NCI-H526 (cell line): ENCODE measurements around the gene CRAMP1.
"Not testable (repeated sequence)": the region's sequence is repeated elsewhere in the genome, so short reads cannot be mapped to it uniquely, and the experiment has no call there.

Source experiments
- DNase-seq, 2 experiments: peaks; one replicate each; lab custom pipeline; 2025; lab: John Stamatoyannopoulos, UW

CRAMP1 gene

DNA sequence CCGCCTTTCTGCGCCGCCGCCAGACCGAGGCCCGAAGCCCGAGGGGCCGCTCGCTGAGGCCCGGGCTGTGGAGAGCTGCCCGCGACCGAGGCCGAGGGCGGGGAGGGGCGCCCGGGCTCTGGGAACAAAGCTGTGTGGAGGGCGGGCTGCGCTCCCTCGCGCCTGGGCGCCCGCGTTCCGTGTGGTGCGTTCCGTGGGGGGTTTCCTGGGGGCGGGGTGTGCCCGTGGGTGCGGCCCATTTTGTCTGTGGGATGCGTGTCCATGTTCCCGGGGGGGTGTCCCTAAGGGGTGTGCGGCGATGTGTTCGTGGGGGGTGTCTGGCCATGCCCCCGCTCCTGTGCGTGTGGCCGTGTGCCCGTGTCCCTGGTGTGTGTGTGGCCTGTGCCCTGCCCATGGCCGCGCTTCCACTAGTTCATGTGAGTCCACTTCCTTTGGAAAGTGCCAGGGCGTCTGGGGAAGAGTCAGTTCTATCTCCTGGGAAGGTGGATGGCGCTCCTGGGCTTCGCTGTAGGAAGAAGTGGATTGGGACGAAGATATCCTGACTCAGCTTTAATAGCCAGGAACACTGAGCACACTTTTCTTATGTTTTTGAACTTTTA lies 66.4 kb downstream of the CRAMP1 start:
- DNase-seq, result peak in 1 of 2 experiments; percentile 40

DNA sequence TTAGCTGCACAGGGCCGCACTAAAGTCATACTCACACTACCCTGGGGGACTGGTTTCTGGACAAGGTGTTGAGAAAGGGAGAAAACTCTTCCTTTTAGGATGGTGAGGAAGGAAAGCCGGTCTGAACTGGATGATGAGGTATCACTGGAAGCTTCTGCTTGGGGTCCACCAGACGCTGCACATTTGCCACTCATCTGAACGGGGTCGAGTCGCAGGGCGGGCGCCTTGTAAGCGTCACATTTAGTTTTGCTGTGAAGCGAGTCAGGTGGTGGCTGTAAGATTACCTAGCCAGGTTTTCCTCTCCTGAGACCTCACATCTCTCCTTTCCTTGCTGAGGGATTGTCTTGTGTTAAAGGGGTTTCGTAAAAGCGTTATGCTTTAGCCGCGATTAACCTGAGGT lies 68.2 kb downstream of the CRAMP1 start:
- no peak for DNase-seq

DNA sequence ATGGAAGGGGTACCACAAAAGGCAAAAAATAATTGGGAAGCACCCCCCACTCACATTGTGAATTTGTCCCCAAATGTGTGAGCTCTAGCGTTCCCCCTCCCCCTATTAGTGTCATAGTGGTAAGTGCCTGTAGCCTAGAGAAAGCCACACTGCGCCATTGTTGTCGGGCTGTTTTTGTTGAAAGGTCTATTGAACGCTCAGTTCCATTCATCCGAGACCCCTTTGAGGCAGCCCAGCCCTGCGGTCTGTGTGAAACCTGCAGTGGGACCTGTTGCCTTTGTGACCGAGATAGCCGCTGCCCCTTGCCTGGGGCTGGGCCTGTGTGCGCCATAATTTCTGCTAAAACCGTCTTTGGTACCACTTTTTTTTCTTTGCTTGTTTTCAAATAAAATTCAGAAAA lies 68.9 kb downstream of the CRAMP1 start:
- DNase-seq, result no peak

DNA sequence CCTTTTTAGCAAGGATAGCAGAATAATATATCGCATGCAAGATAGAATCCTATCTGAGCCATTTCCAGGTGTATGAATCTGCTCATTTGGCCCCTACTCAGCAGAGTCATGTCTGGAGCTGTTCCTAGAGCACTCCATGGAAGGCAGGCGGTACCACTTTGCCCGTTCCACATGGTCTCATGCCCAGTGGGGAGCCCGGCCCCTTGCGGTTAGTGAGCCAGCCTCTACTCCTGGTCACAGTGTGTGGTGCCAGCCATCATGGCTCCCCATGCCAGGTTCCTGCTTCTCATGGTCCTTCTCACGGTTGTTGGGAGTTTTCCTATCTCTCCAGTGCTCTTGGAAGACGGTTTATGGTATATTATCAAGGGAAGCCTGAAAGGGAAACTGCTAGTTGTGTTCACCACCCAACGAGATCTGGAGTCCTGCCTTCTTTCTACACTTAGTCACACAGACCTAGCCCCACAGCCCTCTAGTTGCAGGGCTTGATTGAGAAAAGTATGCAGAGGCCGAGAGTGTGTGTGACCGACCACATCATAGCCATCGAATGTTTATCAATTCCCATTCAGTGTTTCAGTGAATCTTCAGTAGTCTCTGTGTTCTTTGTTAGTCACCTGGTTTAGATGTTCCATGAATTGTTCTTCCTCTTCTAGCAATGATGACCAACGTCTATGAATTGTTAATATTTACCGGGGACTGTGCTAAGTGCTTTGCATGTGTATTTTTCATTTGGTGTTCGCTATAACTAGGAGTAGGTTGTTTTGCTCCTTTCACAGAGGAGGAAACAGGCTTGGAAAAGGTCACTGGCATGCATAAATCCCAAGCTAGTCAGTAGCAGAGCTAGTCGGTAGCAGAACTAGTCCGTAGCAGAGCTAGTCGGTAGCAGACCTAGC lies 75.5 kb downstream of the CRAMP1 start:
- no peak for DNase-seq

DNA sequence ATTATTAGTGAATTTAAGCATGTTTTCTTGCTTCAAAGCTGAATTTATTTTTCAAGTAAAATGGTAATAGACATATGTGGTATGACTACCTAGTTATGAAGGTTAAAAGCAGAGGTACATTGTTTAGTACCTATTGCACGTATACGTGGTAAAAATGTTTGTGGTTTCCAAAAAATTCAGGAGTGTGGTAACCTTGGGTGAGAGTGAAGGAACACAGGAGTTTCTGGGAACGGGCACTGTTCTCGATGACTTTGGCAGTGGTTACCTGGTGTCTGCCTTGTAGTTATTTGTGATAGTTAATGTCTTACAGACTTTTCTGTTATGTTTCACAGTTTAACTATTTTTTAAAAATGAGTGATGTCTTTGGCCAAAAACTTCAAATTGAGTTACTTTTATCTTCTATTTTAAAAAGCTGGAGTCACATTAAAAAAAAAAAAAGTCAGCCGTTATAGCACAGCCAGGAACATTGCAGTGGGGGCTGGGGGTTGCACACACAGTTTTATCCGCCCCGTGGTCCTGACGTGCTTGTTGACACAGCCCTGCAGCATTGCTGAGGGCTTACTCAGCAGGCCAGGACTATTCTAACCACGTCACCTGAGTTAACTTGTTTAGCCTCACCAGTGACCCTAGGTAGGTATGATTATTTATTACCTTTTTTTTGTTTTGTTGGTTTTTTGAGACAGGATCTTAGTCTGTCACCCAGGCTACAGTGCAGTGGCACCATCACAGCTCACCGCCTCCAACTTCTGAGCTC lies 76.8 kb downstream of the CRAMP1 start:
- DNase-seq, result no peak

DNA sequence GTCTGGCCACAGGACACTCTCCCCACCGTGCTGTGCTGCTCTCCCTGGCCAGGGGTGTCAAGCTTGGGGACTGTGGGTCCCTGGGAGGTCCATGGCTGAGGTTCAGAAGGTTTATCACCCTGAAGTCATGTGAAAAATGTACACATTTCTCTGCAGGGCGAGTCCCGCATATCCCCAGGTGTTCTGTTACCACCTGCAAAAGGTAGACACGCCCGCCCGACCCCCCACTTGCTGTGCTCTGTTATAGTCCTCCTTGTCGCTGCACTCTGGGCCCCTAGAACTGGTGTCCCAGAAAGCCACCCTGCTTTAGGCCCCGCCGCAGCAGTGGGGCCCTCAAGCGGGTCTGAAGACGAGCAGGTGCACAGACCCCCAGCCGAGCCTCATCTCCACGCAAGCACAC lies 77.7 kb downstream of the CRAMP1 start:
- no peak for DNase-seq

DNA sequence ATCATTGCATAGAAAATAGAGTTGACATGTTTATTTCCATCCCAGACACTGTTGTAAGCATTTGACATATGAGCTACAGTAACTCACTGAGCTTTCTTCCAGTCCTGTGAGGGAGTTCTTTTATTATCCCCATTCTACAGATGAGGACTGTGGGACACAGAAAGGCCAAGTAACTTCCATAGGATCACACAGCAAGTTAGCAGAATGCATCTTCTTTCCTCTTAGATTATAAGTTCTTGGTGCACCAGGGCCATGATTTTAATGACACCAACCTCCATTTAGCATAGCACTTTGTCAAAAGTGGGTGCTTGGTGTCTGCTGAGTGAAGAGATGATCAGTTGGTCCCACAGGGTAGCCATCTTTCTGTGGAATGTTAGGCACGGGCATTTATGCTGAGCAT lies 78.7 kb downstream of the CRAMP1 start:
- DNase-seq, result no peak

DNA sequence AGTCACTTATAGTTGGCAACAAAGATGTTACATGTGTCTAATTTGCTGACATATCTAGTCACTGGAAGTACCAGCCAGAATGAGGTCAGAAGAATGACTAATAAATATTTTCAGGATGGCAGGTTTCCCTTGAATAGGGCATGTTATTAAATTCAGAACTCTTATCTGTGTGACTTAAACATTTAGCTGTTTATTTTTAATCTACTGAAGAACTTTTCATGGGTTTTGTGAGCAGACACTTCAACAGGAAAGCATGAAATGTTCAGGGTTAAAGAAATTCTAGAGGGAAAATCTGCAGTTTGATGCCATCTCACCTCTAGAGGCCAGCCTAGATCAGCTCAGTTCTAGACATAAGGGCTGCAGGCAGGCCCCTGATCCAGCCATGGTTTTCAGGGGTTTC lies 79.1 kb downstream of the CRAMP1 start:
- no peak for DNase-seq

DNA sequence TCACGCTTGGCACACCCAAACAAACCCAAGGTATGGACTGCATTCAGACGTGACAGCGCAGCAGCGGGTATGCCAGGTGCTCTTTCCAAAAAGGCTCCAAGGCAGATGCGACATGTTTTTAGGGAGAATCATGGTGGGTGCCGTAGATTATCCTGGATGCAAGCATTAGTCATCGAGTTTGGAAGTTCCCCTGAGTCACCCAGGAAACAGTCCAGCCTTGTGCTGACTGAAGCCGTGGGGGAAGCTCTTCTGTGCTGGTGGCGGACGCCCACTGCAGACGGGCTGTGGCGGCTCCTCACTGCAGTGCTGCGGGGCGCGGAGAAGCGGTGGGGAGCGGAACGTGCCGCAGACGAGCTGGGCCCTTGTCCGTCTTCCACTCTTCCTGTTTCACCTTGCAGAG lies 79.8 kb downstream of the CRAMP1 start:
- DNase-seq, result no peak

DNA sequence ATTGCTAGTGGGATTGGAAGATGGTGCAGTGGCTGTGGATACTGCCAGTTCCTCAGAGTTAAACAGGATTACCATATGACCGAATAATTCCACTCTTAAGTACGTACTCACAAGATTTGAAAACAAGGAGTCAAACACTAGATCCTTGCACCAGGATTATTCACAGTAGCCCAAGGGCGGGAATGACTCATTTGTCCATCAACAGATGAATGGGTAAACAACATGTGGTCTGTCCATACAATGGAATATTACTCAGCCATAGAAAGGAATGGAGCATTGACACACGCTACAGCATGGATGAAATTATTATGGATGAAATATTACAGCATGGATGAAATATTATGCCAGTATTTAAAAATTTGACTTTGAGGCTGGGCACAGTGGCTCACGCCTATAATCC lies 84.7 kb downstream of the CRAMP1 start:
- DNase-seq, result no peak

DNA sequence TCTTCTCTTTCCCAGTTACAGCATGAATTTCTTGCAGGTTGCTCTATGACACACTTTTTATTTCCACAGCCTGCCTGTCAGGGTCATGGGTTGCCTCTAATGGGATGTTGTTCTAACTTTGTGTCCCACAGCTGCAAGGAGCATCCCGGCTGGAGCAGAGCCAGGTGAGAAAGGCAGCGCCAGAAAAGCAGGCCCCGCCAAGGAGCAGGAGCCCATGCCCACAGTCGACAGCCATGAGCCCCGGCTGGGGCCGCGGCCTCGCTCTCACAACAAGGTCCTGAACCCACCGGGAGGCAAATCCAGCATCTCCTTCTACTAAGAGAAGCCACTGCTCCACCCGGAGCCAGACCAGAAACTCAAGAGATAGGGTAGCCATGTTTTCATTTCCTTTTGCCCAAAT lies 86.5 kb downstream of the CRAMP1 start:
- no peak for DNase-seq

DNA sequence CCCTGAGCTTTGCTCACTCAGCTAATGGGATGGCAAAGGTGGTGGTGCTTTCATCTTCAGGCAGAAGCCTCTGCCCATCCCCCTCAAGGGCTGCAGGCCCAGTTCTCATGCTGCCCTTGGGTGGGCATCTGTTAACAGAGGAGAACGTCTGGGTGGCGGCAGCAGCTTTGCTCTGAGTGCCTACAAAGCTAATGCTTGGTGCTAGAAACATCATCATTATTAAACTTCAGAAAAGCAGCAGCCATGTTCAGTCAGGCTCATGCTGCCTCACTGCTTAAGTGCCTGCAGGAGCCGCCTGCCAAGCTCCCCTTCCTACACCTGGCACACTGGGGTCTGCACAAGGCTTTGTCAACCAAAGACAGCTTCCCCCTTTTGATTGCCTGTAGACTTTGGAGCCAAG lies 88.1 kb downstream of the CRAMP1 start:
- DNase-seq, result no peak

DNA sequence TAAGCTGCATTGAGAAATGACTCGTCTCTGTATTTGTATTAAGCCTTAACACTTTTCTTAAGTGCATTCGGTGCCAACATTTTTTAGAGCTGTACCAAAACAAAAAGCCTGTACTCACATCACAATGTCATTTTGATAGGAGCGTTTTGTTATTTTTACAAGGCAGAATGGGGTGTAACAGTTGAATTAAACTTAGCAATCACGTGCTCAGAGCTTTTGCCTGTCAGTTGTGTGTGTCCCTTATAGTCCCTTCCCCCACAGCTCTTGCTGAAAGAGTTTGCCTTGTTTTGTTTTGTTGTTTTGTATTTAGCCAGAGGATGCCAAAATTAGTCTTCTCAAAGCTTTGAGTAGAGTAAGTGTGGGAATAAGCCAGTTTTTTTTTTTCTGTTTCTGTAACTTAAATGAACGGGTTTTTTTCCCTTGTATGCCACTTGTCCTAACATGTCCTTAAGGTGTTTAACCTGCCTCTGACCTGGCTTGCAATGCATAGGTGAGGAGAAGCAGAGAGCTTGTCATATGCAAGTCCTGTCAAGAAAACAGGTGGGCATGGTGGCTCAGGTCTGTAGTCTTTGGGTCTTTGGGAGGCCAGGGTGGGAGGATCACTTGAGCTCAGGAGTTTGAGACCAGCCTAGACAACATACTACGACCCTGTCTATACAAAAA lies 89.2 kb downstream of the CRAMP1 start:
- no peak for DNase-seq

DNA sequence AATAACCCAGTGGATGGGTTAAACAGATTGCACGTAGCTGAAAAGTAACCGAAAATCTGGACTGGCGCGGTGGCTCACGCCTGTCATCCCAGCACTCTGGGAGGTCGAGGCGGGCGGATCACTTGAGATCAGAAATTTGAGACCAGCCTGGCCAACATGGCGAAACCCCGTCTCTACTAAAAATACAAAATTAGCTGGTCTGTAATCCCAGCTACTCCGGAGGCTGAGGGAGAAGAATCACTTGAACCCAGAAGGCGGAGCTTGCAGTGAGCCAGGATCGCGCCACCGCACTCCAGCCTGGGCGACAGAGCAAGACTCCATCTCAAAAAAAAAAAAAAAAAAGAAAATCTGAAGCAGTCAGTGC lies 93.1 kb downstream of the CRAMP1 start:
- DNase-seq, result not testable (repeated sequence)

DNA sequence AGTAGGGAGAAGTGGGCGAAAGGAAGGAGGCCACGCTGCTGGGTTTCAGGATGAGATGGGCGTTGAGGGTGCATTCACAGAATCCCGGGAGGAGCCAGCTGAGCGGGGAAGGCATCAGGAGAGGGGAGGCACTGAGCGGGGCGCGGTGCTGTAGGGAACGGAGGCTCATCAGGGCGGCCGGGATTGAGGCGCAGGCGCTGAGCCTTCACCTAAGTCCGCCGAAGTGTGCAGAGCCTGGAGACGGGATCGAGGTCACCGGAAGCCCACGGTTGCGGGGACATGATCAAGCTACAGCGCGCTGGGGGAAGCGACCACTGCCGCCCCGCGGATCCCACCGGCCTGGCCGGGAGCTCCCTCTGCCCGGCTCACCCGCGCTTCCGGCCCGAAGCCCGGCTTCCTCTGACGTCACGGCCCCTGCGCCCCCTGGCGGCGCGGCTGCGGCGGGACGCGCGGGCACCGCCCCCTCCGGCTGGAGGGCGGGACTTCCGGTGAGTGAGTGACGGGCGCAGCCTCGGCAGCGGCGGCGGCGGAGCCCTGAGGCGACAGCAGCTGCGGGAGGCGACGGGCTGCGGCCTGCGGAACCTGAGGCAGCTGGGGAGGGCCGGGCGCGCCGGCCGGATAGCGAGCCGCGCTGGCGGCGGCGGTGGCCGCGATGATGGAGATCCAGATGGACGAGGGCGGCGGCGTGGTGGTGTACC lies 93.7 kb downstream of the CRAMP1 start, which contains the start of gene MAPK8IP3:
Gene MAPK8IP3 (plus strand): TSS at position 508 of the 698 bp plus-strand sequence. CDS start 145 bp downstream, at position 653.
- DNase-seq, result peak in 1 of 2 experiments; percentile 86

DNA sequence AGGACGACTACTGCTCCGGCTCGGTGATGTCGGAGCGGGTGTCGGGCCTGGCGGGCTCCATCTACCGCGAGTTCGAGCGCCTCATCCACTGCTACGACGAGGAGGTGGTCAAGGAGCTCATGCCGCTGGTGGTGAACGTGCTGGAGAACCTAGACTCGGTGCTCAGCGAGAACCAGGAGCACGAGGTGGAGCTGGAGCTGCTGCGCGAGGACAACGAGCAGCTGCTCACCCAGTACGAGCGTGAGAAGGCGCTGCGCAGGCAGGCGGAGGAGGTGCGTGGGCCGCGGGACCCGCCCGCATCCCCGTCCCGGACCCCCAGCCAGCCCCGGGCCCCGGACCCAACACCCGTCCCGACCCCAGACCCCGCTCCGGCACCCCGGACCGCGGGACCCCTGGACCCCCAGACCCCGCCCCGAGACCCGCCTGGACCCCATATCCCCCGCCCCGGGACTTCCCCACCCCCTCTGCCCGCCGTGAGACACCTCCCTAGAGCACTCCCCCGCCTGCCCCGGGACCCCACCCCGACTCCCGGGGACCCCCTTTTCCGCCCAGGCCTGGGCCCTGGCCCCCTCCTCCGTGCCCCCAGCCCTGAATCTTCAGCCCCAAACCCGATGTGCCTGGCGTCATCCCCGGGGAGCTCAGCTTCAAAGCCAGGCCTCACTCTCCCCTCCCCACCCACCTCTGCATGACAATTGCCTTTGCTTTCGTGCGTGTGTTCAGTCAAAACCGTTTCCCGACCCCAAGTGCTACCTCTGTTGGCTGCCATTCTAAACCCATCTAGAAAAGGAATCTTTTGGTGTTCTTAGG lies 94.4 kb downstream of the CRAMP1 start:
- peak in 1 of 2 experiments; percentile 65 for DNase-seq

DNA sequence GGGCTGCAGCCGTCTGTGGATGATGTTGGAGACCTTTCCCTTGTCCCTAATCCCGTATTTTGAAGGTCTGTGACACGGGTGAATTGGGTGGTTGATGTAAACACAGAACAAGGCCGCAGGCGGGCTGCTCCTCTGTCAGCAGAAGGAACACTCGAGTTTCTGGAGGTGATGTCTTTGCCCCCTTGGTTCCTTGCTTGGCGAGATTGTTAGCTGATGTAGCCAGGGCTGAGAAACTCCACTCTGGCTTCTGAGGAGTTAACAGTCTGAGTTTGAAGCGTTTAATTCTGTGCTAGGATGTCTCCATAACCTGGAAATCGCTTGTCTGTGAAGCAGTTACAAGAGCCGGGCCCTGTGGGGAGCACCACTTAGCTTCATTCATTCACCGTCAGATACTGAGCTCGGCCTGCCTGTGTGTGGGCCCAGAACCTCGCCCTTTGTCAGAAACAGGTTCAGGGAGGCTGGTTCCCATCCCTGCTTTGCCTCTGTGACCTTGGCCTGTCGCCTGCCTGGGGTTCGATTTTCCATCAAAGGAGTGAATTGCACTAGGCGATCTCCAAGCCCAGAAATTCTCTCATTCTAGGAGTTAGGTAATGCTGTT lies 95.1 kb downstream of the CRAMP1 start:
- peak in 1 of 2 experiments; percentile 13 for DNase-seq

DNA sequence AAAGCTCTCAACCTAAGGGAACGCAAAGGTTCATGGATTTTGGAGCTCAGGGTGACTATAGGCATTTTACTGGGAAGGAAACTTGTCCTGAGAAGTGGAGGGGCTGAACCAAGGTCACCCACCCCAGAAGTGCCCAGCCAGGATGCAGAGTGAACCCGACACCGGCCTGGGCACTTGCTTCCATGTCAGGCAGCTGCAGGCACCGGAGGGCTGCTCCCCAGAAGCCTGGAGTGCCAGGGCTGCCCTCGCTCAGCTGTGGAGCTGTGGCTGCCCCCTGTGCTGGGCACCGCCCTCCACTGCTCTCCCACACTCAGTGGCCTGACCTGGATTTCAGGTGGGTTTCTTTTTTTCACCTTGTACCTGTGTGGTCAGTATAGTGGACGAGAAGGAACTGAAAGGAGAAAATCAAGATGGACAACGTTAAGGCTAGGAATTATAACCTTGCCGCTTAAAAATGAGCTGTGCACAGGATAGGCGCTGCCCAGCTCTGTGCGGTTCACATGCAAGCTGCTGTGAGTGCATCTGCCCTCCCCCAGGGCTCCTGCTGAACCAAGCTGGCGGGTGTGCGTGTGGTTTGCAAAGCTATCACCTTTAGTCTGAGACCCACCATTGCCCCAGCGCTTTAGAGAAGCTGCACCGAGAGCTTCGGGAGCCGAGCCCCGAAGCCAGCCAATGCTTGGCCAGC lies 96.1 kb downstream of the CRAMP1 start:
- DNase-seq, result no peak

DNA sequence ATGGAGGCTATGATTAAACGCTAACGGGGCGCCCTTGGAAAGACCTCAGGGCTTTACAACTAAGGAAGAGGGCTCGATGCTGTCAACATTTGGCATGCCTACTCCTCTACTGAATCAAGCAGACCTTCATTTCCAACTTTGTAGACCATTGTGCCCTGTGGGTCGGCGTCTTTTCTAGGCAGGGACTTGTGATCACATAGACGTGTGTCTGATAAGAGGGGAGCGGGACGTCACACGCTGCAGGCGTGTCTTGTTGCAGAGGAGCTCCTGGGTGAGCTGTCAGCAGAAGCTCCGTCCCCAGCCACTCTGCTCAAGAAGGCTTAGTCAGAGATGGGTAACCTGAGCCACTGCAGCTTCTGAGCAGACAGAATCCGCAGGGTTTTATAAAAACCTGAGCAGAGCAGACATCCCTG lies 96.6 kb downstream of the CRAMP1 start:
- no peak for DNase-seq

DNA sequence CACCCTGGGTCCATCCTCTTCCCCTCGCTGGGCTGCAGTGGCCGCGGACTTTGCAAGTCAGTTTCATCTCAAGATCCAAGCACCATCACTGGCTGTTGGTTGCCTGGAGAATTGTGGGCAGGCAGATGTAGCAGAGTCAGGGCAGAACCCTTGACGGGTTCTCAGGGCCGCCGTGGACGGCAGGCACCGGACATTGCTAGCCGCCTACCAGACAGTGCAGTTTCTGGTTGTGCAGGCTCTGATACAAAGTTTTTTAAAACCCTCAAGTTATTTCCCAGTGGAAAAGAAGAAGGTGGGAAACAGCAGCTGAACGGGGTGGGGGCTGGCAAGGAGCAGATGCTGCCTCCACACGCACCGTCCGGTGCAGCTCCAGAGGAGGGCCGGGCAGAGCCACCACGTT lies 97.2 kb downstream of the CRAMP1 start:
- DNase-seq, result no peak
